CD14-positive monocyte (primary cell): ENCODE results near the gene ZNF385B. TPM values are rescaled to one million over a fixed set of nuclear protein-coding genes. Genes with fewer than 3 reads are reported as not detected.

Experiments used
- DNase-seq, 3 donors: peaks; one replicate each; pipeline ENCODE4 v3.0.0-alpha.2; 2011 to 2022
- H2AFZ ChIP-seq: 2 replicates; pipeline ENCODE4 v1.6.0; 2012; ENCODE audit warnings: mild to moderate bottlenecking, low read depth, low read length, inconsistent platforms; ENCODE audit not compliant: insufficient read depth, poor library complexity, severe bottlenecking
- H3K27ac ChIP-seq, 2 donors: 1 replicate in 1 of 2; 2 replicates in 1 of 2; pipeline ENCODE4 v1.5.1; 2012 to 2013; ENCODE audit warnings: low read length in 2 of 2, control low read depth in 1 of 2, inconsistent platforms in 1 of 2, low read depth in 1 of 2, mild to moderate bottlenecking in 1 of 2
- H3K27me3 ChIP-seq, 2 donors: one replicate each; pipeline versions ENCODE4 v1.6.0 to v1.6.1; 2011 to 2013; ENCODE audit warnings: low read length in 2 of 2; ENCODE audit not compliant: control insufficient read depth in 2 of 2, insufficient read depth in 2 of 2
- H3K36me3 ChIP-seq, 2 donors: replicated peaks in 1 of 2; 1 replicate in 1 of 2; 2 replicates in 1 of 2; pipeline versions ENCODE4 v1.5.1 to v1.6.1; 2012 to 2013; ENCODE audit warnings: low read length in 2 of 2, control low read depth in 1 of 2, inconsistent platforms in 1 of 2, mild to moderate bottlenecking in 1 of 2; ENCODE audit not compliant: insufficient read depth in 2 of 2, control insufficient read depth in 1 of 2
- H3K4me1 ChIP-seq, 2 donors: 1 replicate in 1 of 2; 2 replicates in 1 of 2; pipeline versions ENCODE4 v1.5.1 to v1.6.1; 2012 to 2013; ENCODE audit warnings: low read length in 2 of 2, control low read depth in 1 of 2, inconsistent platforms in 1 of 2, mild to moderate bottlenecking in 1 of 2, moderate library complexity in 1 of 2; ENCODE audit not compliant: insufficient read depth in 2 of 2, control insufficient read depth in 1 of 2
- H3K4me2 ChIP-seq: replicated peaks from 2 replicates; pipeline ENCODE3; 2012; ENCODE audit warnings: low read length, moderate library complexity, mild to moderate bottlenecking; ENCODE audit not compliant: poor library complexity, severe bottlenecking; ENCODE audit errors: extremely low read depth
- H3K4me3 ChIP-seq, 3 experiments: fragments of 200-600 bp in 1 of 3; sonication (generic) in 1 of 3; replicated peaks in 1 of 3; 1 replicate in 2 of 3; 2 replicates in 1 of 3; pipeline ENCODE4 v1.5.1; 2011 to 2013; ENCODE audit warnings: low read length in 3 of 3, mild to moderate bottlenecking in 3 of 3, control low read depth in 2 of 3, low read depth in 2 of 3, inconsistent platforms in 1 of 3, moderate library complexity in 1 of 3
- H3K79me2 ChIP-seq: 2 replicates; pipeline ENCODE4 v1.6.0; 2012; ENCODE audit warnings: mild to moderate bottlenecking, control low read depth, inconsistent platforms, low read length, moderate library complexity; ENCODE audit not compliant: insufficient read depth
- H3K9ac ChIP-seq: 2 replicates; pipeline ENCODE4 v1.6.0; 2017; ENCODE audit warnings: low read length, mild to moderate bottlenecking; ENCODE audit not compliant: insufficient read depth, poor library complexity, severe bottlenecking
- H3K9me3 ChIP-seq, 2 donors: replicated peaks in 1 of 2; 1 replicate in 1 of 2; 2 replicates in 1 of 2; pipeline versions ENCODE4 v1.5.1 to v1.6.1; 2012 to 2013; ENCODE audit warnings: low read length in 2 of 2, control low read depth in 1 of 2; ENCODE audit not compliant: control insufficient read depth in 1 of 2, insufficient read depth in 1 of 2
- H4K20me1 ChIP-seq: 2 replicates; pipeline ENCODE4 v1.6.0; 2012; ENCODE audit warnings: mild to moderate bottlenecking, low read length, control low read depth, moderate library complexity; ENCODE audit not compliant: insufficient read depth
- H3K27ac Mint-ChIP-seq, 7 donors: one replicate each; pipeline ENCODE4 v1.8.0; 2020; ENCODE audit warnings: mild to moderate bottlenecking in 7 of 7, mixed read lengths in 7 of 7, moderate library complexity in 6 of 7, inconsistent platforms in 2 of 7
- H3K27me3 Mint-ChIP-seq, 3 donors: one replicate each; pipeline ENCODE4 v1.8.0; 2021 to 2022; ENCODE audit warnings: low read depth in 3 of 3, mild to moderate bottlenecking in 3 of 3, mixed read lengths in 3 of 3, moderate library complexity in 3 of 3, inconsistent platforms in 1 of 3
- H3K36me3 Mint-ChIP-seq, 2 donors: one replicate each; pipeline ENCODE4 v1.8.0; 2020; ENCODE audit warnings: mixed read lengths in 2 of 2, inconsistent platforms in 1 of 2, mild to moderate bottlenecking in 1 of 2
- H3K4me1 Mint-ChIP-seq: one replicate; pipeline ENCODE4 v1.8.0; 2020; ENCODE audit warnings: mild to moderate bottlenecking, mixed read lengths
- H3K4me3 Mint-ChIP-seq, 2 donors: one replicate each; pipeline ENCODE4 v1.8.0; 2020; ENCODE audit warnings: mild to moderate bottlenecking in 2 of 2, mixed read lengths in 2 of 2, moderate library complexity in 1 of 2
- H3K9me3 Mint-ChIP-seq, 7 donors: one replicate each; pipeline ENCODE4 v1.8.0; 2020 to 2022; ENCODE audit warnings: mixed read lengths in 7 of 7, mild to moderate bottlenecking in 6 of 7, moderate library complexity in 6 of 7, inconsistent platforms in 2 of 7
- WGBS: methylation state at CpG from one replicate; pipeline ENCODE4 v1.1.5; 2013; ENCODE audit warnings: missing lambda C conversion rate; ENCODE audit not compliant: insufficient coverage; 5-methylcytosine and 5-hydroxymethylcytosine counted together
- intact Hi-C, 2 donors: fragments of 100-400 bp; cut with micrococcal nuclease; formaldehyde crosslinking; loops; one replicate each; pipeline versions ENCODE4 v1.15.0 to v1.15.1; 2023
- polyA plus RNA-seq, 3 donors: library from polyadenylated mRNA; depleted of rRNA in 1 of 3; unstranded in 2 of 3; stranded (reverse) in 1 of 3; fragments of 300-500 nt in 2 of 3; fragments of >200 nt in 1 of 3; fragmentation: Illumina TruSeq in 2 of 3; gene quantifications; 1 replicate in 2 of 3; 2 replicates in 1 of 3; pipeline ENCODE4 v1.2.3, GENCODE V29; 2012 to 2021
- TF ChIP-seq, protein P1 (sequence below): fragments of 200-600 bp; IDR thresholded peaks from one replicate; pipeline ENCODE4 v1.8.0; 2022; ENCODE audit warnings: antibody characterized with exemption, mild to moderate bottlenecking

ZNF385B gene
- polyA plus RNA-seq, 3 donors, result not detected

DNA sequence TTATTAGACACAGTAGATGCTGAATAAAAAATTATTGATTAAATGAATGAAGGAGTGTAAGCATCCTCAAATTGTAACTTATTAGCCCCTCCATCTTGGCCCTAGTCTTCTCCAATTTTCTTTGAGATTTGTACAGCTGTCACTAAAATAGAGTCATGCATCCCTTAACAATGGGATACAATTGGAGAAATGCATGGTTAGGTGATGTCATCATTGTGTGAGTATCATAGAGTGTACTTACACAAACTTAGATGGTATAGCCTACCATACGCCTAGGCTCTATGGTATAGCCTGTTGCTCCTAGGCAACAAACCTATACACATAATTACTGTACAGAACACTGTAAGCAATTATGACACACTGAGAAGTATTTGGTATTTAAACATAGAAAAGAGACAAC, 38.3 kb upstream of the ZNF385B start:
- no CpG with 5 or more reads among the region's 1 CpG for WGBS
- H3K4me2 ChIP-seq, result no peak overlapping the region
- Mint-ChIP-seq H3K4me3 (no peak overlapping the region), H3K9me3 (peaks cover 0 to 7% (median 4%) of the 10 kb centered on the region in 7 donors), H3K4me1 (no peaks in the 10 kb centered on the region), H3K36me3 (no peaks in the 10 kb centered on the region), H3K27me3 (no peaks in the 10 kb centered on the region), H3K27ac (no peak overlapping the region)
- H3K4me3 ChIP-seq, result no peak overlapping the region
- H4K20me1 ChIP-seq, result no peaks in the 10 kb centered on the region
- no peak overlapping the region for H3K27ac ChIP-seq
- TF ChIP-seq, protein P1, sequence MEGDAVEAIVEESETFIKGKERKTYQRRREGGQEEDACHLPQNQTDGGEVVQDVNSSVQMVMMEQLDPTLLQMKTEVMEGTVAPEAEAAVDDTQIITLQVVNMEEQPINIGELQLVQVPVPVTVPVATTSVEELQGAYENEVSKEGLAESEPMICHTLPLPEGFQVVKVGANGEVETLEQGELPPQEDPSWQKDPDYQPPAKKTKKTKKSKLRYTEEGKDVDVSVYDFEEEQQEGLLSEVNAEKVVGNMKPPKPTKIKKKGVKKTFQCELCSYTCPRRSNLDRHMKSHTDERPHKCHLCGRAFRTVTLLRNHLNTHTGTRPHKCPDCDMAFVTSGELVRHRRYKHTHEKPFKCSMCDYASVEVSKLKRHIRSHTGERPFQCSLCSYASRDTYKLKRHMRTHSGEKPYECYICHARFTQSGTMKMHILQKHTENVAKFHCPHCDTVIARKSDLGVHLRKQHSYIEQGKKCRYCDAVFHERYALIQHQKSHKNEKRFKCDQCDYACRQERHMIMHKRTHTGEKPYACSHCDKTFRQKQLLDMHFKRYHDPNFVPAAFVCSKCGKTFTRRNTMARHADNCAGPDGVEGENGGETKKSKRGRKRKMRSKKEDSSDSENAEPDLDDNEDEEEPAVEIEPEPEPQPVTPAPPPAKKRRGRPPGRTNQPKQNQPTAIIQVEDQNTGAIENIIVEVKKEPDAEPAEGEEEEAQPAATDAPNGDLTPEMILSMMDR, result no peak
- H3K36me3 ChIP-seq, result no peaks in the 10 kb centered on the region
- DNase-seq, result no peak
- no peaks in the 10 kb centered on the region for H3K79me2 ChIP-seq
- no peak overlapping the region for H2AFZ ChIP-seq
- peaks cover 3 to 5% of the 10 kb centered on the region in 2 donors for H3K9me3 ChIP-seq
- intact Hi-C loops, result no loop called here
- H3K9ac ChIP-seq, result no peak overlapping the region
- no peaks in the 10 kb centered on the region for H3K4me1 ChIP-seq
- H3K27me3 ChIP-seq, result no peaks in the 10 kb centered on the region

DNA sequence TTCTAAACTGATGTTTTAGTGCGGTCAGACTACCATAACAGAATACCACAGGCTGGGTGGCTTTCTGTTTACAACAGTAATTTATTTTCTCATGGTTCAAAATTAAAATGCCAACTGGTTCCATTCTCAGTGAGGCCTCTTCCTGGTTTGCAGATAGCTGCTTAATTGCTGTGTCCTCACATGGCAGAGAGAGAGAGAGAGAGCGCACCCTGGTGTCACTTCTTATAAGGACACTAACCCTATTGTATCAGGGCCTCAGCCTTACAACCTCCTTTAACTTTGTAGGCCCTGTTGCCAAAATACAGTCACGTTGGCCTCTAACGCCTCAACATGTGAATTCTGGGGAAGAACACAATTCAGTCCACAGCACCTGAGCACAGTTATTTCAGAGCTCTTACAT, 37.5 kb upstream of the ZNF385B start:
- peaks cover 3 to 5% of the 10 kb centered on the region in 2 donors for H3K9me3 ChIP-seq
- H3K27ac Mint-ChIP-seq, result no peak overlapping the region
- no peak overlapping the region for H3K4me3 Mint-ChIP-seq
- no peaks in the 10 kb centered on the region for H4K20me1 ChIP-seq
- H3K36me3 Mint-ChIP-seq, result no peaks in the 10 kb centered on the region
- H2AFZ ChIP-seq, result no peak overlapping the region
- no peak for DNase-seq
- H3K9me3 Mint-ChIP-seq, result peaks cover 0 to 8% (median 3%) of the 10 kb centered on the region in 7 donors
- H3K4me1 Mint-ChIP-seq, result no peaks in the 10 kb centered on the region
- no peaks in the 10 kb centered on the region for H3K79me2 ChIP-seq
- no peak overlapping the region for H3K4me2 ChIP-seq
- WGBS, result 77% methylated on average over 2 of the region's 4 CpGs
- no peak overlapping the region for H3K27ac ChIP-seq
- no peaks in the 10 kb centered on the region for H3K4me1 ChIP-seq
- H3K27me3 Mint-ChIP-seq, result no peaks in the 10 kb centered on the region
- H3K4me3 ChIP-seq, result no peak overlapping the region
- H3K9ac ChIP-seq, result no peak overlapping the region
- H3K27me3 ChIP-seq, result no peaks in the 10 kb centered on the region
- intact Hi-C loops, result no loop called here
- no peaks in the 10 kb centered on the region for H3K36me3 ChIP-seq
- TF ChIP-seq, protein P1, result no peak
